Glutamatergic neuron (in vitro differentiated cells): ENCODE results near the gene SLC28A3. TPM values are rescaled to one million over a fixed set of nuclear protein-coding genes. Genes with fewer than 3 reads are reported as not detected.

Experiments used
- DNase-seq: peaks from one replicate; pipeline ENCODE4 v3.0.0; 2022
- H3K27ac Mint-ChIP-seq: one replicate; pipeline ENCODE4 v1.8.0; 2020; ENCODE audit warnings: mild to moderate bottlenecking, mixed read lengths, inconsistent platforms; ENCODE audit not compliant: unreplicated experiment
- H3K27me3 Mint-ChIP-seq: one replicate; pipeline ENCODE4 v1.8.0; 2020; ENCODE audit warnings: mild to moderate bottlenecking, moderate library complexity, mixed read lengths, inconsistent platforms; ENCODE audit not compliant: unreplicated experiment
- H3K36me3 Mint-ChIP-seq: one replicate; pipeline ENCODE4 v1.8.0; 2020; ENCODE audit warnings: mild to moderate bottlenecking, mixed read lengths, inconsistent platforms; ENCODE audit not compliant: unreplicated experiment
- H3K4me1 Mint-ChIP-seq: one replicate; pipeline ENCODE4 v1.8.0; 2020; ENCODE audit warnings: mild to moderate bottlenecking, low read depth, mixed read lengths, inconsistent platforms; ENCODE audit not compliant: unreplicated experiment
- H3K4me3 Mint-ChIP-seq: one replicate; pipeline ENCODE4 v1.8.0; 2020; ENCODE audit warnings: mild to moderate bottlenecking, mixed read lengths, inconsistent platforms; ENCODE audit not compliant: unreplicated experiment
- H3K9me3 Mint-ChIP-seq: one replicate; pipeline ENCODE4 v1.8.0; 2020; ENCODE audit warnings: mild to moderate bottlenecking, moderate library complexity, mixed read lengths, inconsistent platforms; ENCODE audit not compliant: unreplicated experiment
- CTCF ChIP-seq: fragments of 200-600 bp; sonication (generic); IDR thresholded peaks from one replicate; pipeline ENCODE4 v1.5.0; 2021; ENCODE audit not compliant: partially characterized antibody, unreplicated experiment
- total RNA-seq: library from RNA; stranded (reverse); fragmentation: NEBNext Ultra II Directional; extraction: Animal tissue kit (Norgen Biotek cat#: 25700); gene quantifications from one replicate; pipeline ENCODE4 v1.2.1, GENCODE V29; 2021; ENCODE audit not compliant: unreplicated experiment

SLC28A3 gene
- total RNA-seq, 1 donor from 2014 or later, result not detected

- Mint-ChIP-seq H3K4me3 (no peak overlapping the region), H3K36me3 (peaks cover 3% of the 10 kb centered on the region), H3K27me3 (no peaks in the 10 kb centered on the region), H3K4me1 (no peaks in the 10 kb centered on the region), H3K9me3 (no peaks in the 10 kb centered on the region), H3K27ac (no peak overlapping the region)
- no peak for TF ChIP-seq CTCF
- no peak for DNase-seq
Observed at GRCh38 chr9:84305497-84306131, 34.9 kb downstream of the SLC28A3 start.

GRCh38 chr9:84304166-84304565, 36.4 kb downstream of the SLC28A3 start:
- DNase-seq, result no peak
- TF ChIP-seq CTCF, result no peak

GRCh38 chr9:84303061-84303460, 37.5 kb downstream of the SLC28A3 start:
- Mint-ChIP-seq H3K4me3 (no peak overlapping the region), H3K27ac (no peak overlapping the region), H3K4me1 (no peaks in the 10 kb centered on the region), H3K27me3 (no peaks in the 10 kb centered on the region), H3K36me3 (peaks cover 3% of the 10 kb centered on the region), H3K9me3 (no peaks in the 10 kb centered on the region)
- no peak for DNase-seq
- no peak for TF ChIP-seq CTCF

More at GRCh38 chr9:84304166-84304565, 36.4 kb downstream of the SLC28A3 start:
- Mint-ChIP-seq H3K27me3 (no peaks in the 10 kb centered on the region), H3K9me3 (no peaks in the 10 kb centered on the region), H3K27ac (no peak overlapping the region), H3K4me1 (no peaks in the 10 kb centered on the region), H3K36me3 (peaks cover 3% of the 10 kb centered on the region), H3K4me3 (no peak overlapping the region)

- Mint-ChIP-seq H3K4me3 (no peak overlapping the region), H3K27me3 (no peaks in the 10 kb centered on the region), H3K36me3 (peaks cover 3% of the 10 kb centered on the region), H3K27ac (no peak overlapping the region), H3K4me1 (no peaks in the 10 kb centered on the region), H3K9me3 (no peaks in the 10 kb centered on the region)
- TF ChIP-seq CTCF, result no peak
- no peak for DNase-seq
Observed at GRCh38 chr9:84301851-84302250, 38.7 kb downstream of the SLC28A3 start.

GRCh38 chr9:84300271-84300670, 40.3 kb downstream of the SLC28A3 start:
- no peaks in the 10 kb centered on the region for H3K9me3 Mint-ChIP-seq
- no peaks in the 10 kb centered on the region for H3K4me1 Mint-ChIP-seq
- TF ChIP-seq CTCF, result no peak
- no peaks in the 10 kb centered on the region for H3K27me3 Mint-ChIP-seq
- no peak overlapping the region for H3K4me3 Mint-ChIP-seq
- DNase-seq, result no peak
- peaks cover 3% of the 10 kb centered on the region for H3K36me3 Mint-ChIP-seq
- no peak overlapping the region for H3K27ac Mint-ChIP-seq
